Lower lobe of right lung (tissue), 2 donors: Measurements from ENCODE around the gene PRDX5. TPM values are rescaled to one million over a fixed set of nuclear protein-coding genes. Genes with fewer than 3 reads are reported as not detected.

Experiments
- ATAC-seq, 2 donors: fragments of 200-7000 bp; cut with Tn5 transposase; one replicate each; pipeline ENCODE4 v1.9.1; 2020 to 2022; ENCODE audit warnings: mild to moderate bottlenecking in 2 of 2, moderate library complexity in 2 of 2
- DNase-seq: peaks from one replicate; pipeline ENCODE4 v3.0.0-alpha.2; 2020
- H3K27ac ChIP-seq: fragments of 200-600 bp; one replicate; pipeline ENCODE4 v1.8.0; 2022
- H3K27me3 ChIP-seq: fragments of 200-600 bp; one replicate; pipeline ENCODE4 v1.8.0; 2022; ENCODE audit warnings: low read depth
- H3K36me3 ChIP-seq: fragments of 200-600 bp; one replicate; pipeline ENCODE4 v1.8.0; 2022; ENCODE audit warnings: mild to moderate bottlenecking
- H3K4me1 ChIP-seq: fragments of 200-600 bp; one replicate; pipeline ENCODE4 v1.8.0; 2022
- H3K4me3 ChIP-seq: fragments of 200-600 bp; one replicate; pipeline ENCODE4 v1.8.0; 2022; ENCODE audit warnings: mild to moderate bottlenecking
- H3K9me3 ChIP-seq: fragments of 200-600 bp; one replicate; pipeline ENCODE4 v1.8.0; 2022
- CTCF ChIP-seq: fragments of 200-600 bp; IDR thresholded peaks from one replicate; pipeline ENCODE4 v1.8.0; 2022; ENCODE audit warnings: antibody characterized with exemption, mild to moderate bottlenecking
- intact Hi-C: fragments of 100-400 bp; cut with DNase I; formaldehyde crosslinking; loops from one replicate; pipeline ENCODE4 v1.11.0; 2022
- total RNA-seq: library from RNA; stranded (reverse); fragmentation: NEBNext Ultra II Directional; extraction: Animal tissue kit (Norgen Biotek cat#: 25700); gene quantifications from one replicate; pipeline ENCODE4 v1.2.1, GENCODE V29; 2021
- donor health status: DM: no; HTN: yes; CAD: no; lungs with severe emphysema.

The PRDX5 gene
- total RNA-seq, 1 donor from 2014 or later = 203 TPM

- Histone ChIP-seq H3K9me3 (no peaks in the 10 kb centered on the region), H3K4me1 (peaks cover 17% of the 10 kb centered on the region), H3K36me3 (no peaks in the 10 kb centered on the region), H3K27ac (no peak overlapping the region), H3K27me3 (no peaks in the 10 kb centered on the region), H3K4me3 (no peak overlapping the region)
- intact Hi-C loops = no loop called here
- no peak for TF ChIP-seq CTCF
- DNase-seq = no peak
- no peak for ATAC-seq
Measured at GRCh38 chr11:64327993-64328392, 10.1 kb downstream of the PRDX5 start.

GRCh38 chr11:64330888-64331287 lies 13.0 kb downstream of the PRDX5 start:
- H3K4me3 ChIP-seq = no peak overlapping the region
- H3K4me1 ChIP-seq = peaks cover 21% of the 10 kb centered on the region
- H3K27ac ChIP-seq = no peak overlapping the region
- intact Hi-C loops = no loop called here
- H3K9me3 ChIP-seq = no peaks in the 10 kb centered on the region
- TF ChIP-seq CTCF = no peak
- ATAC-seq (no peak), DNase-seq (no peak)
- H3K36me3 ChIP-seq = no peaks in the 10 kb centered on the region
- H3K27me3 ChIP-seq = no peaks in the 10 kb centered on the region

GRCh38 chr11:64331569-64332371 lies 13.8 kb downstream of the PRDX5 start:
- no peaks in the 10 kb centered on the region for H3K9me3 ChIP-seq
- peak; percentile 89 to 90 for ATAC-seq
- peak overlapping the region; percentile 69 for H3K27ac ChIP-seq
- no peak overlapping the region for H3K4me3 ChIP-seq
- peaks cover 21% of the 10 kb centered on the region for H3K4me1 ChIP-seq
- intact Hi-C loops = no loop called here
- H3K27me3 ChIP-seq = no peaks in the 10 kb centered on the region
- peak; percentile 94 for DNase-seq
- TF ChIP-seq CTCF = peak; percentile 70
- H3K36me3 ChIP-seq = no peaks in the 10 kb centered on the region

GRCh38 chr11:64333556-64333955 lies 15.6 kb downstream of the PRDX5 start:
- no peak for TF ChIP-seq CTCF
- intact Hi-C loops = no loop called here
- no peak for DNase-seq
- H3K36me3 ChIP-seq = no peaks in the 10 kb centered on the region
- ATAC-seq = no peak
- no peaks in the 10 kb centered on the region for H3K9me3 ChIP-seq
- peaks cover 21% of the 10 kb centered on the region for H3K4me1 ChIP-seq
- H3K4me3 ChIP-seq = no peak overlapping the region
- H3K27me3 ChIP-seq = no peaks in the 10 kb centered on the region
- no peak overlapping the region for H3K27ac ChIP-seq

GRCh38 chr11:64334764-64335735 lies 17.1 kb downstream of the PRDX5 start:
- intact Hi-C loops = no loop called here
- Histone ChIP-seq H3K27ac (no peak overlapping the region), H3K9me3 (no peaks in the 10 kb centered on the region)

More at GRCh38 chr11:64334764-64335735, 17.1 kb downstream of the PRDX5 start:
- no peak for TF ChIP-seq CTCF
- ATAC-seq = peak; percentile 86 to 87
- H3K4me3 ChIP-seq = no peak overlapping the region
- peaks cover 29% of the 10 kb centered on the region for H3K4me1 ChIP-seq
- no peaks in the 10 kb centered on the region for H3K36me3 ChIP-seq
- no peaks in the 10 kb centered on the region for H3K27me3 ChIP-seq
- DNase-seq = peak; percentile 79
